GM13977 (cell line): ENCODE data around the gene STX8.

ENCODE experiments used
- DNase-seq: peaks from one replicate; pipeline ENCODE4 v3.0.0; 2012; ENCODE audit warnings: low spot score
- in situ Hi-C: fragments of 300-500 bp; cut with MboI; formaldehyde crosslinking; loops from one replicate; pipeline ENCODE4 v1.12.0; 2022; ENCODE audit warnings: low sequenced_read_pairs, low pct_unique_long_range_greater_than_20kb, mixed read lengths, inconsistent platforms; ENCODE audit not compliant: unreplicated experiment
- TF ChIP-seq, protein P1 (sequence below): IDR thresholded peaks from 2 replicates; pipeline ENCODE4 v1.5.1; 2012; ENCODE audit warnings: mild to moderate bottlenecking, control low read depth; ENCODE audit not compliant: insufficient read depth; ENCODE audit errors: extremely low read depth, missing control alignments

STX8 gene

DNA sequence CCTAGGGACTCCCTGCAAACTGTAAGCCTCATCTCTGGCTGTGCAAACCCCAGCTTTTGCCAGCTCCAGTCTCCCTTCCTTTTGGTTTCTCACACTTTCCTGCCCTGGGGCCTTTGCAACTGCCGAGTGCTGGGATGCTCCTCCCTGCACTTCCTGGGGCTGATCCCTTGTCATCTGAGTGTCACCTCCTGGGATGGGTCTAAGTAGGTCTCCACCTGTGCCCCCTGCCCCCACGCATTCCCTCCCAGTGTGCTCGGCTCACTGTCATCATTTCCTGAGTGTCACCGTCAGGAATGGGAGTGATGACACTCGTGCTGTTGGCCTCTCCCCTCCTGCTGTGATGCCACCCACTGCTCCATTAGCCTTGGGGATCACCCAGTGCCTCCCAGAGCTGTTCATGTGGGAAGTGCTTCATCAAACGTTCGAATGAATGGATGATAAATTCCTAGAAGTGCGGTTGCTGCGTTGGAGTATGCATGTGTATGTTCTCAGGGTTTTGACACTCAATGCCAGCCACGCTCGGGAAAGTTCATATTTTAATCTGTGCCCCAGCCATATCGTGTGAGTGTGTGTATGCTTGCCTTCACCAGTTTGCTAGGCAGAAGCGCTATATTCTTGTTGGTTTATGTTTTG is 364.4 kb downstream of the STX8 start:
- in situ Hi-C loops, result no loop called here
- TF ChIP-seq, protein P1, sequence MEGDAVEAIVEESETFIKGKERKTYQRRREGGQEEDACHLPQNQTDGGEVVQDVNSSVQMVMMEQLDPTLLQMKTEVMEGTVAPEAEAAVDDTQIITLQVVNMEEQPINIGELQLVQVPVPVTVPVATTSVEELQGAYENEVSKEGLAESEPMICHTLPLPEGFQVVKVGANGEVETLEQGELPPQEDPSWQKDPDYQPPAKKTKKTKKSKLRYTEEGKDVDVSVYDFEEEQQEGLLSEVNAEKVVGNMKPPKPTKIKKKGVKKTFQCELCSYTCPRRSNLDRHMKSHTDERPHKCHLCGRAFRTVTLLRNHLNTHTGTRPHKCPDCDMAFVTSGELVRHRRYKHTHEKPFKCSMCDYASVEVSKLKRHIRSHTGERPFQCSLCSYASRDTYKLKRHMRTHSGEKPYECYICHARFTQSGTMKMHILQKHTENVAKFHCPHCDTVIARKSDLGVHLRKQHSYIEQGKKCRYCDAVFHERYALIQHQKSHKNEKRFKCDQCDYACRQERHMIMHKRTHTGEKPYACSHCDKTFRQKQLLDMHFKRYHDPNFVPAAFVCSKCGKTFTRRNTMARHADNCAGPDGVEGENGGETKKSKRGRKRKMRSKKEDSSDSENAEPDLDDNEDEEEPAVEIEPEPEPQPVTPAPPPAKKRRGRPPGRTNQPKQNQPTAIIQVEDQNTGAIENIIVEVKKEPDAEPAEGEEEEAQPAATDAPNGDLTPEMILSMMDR, result no peak
- no peak for DNase-seq

DNA sequence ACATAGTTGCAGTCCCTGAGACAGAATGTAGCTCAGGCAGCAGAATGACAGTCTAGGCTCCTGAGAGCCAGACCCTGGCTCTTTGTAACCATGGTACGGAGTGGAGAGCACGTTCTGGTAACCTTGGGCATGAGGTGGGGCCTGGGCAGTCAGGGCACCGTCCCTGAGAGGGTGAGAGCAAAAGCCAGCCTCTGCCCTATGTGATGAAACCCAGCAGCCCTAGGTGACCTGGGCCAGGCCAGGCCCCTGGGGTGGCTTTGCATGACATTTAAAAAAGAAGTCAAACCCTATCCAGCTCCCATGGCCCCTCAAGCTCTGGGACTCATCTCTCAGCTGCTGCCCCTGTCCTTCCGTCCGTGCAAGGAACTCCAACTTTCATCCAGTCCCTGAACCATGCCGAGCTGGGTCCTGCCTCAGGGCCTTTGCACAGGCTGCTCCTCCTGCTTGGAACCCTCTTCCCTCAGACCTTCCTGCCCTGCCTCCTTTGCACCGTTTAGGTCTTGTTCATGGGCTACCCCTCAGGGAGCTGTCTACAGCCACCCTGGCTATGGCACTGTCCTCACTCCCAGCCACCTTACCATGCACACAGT is 365.7 kb downstream of the STX8 start:
- DNase-seq, result no peak
- in situ Hi-C loops, result no loop called here
- TF ChIP-seq, protein P1, result no peak

DNA sequence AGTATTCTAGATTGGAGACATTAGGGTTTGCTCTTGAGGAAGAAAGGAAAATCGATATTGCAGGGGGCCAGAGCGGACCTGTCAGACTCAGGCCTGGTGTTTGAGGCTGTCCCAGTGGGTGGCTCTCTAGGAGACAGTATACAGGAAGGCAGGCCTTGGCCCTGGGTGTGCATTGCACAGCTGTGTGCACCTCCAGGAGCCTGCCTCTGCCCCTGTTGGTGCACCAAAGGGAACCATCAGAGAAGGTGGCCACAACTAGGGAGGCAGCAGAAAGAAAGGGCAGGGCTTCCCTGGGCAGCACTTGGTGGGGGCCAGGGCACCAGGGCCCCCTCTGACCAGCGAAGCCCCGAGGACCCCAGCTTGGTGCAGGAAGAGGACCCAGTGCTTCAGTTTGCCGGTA is 366.3 kb downstream of the STX8 start:
- in situ Hi-C loops, result no loop called here
- no peak for DNase-seq
- TF ChIP-seq, protein P1, result no peak

DNA sequence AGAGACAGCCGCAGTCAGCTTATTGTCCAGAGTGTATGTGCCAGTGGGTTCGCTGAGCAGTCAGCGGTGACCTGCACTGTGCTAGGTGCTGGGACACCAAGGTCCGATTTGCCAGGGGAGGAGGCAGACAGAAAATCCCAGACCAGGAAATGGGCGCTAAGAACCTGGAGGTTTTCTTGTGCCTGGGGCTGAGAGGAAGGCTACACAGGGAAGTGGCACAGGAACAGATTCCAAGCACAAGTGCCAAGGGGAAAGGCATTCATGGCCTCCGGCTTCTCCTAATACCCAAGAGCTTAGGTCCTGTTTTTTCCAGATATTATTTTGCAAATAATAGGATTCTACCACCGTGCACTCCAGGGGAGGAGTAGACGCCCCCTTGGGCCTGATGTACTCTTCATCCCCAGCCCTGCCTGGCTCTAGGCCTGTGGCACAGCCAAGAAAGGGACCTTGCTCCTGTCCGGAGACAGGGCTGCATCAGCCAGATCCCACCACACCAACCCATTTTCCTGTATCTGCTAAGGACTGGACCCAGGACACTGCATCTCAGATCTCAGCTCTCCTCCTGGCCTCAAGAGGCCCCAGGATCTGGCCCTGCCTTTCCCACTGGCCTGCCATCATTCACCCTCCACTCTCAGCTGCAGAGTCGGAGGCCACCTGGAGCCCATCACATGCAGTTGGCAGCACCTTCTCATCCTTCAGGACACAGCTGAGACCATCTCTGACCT is 367.1 kb downstream of the STX8 start:
- DNase-seq, result no peak
- TF ChIP-seq, protein P1, result no peak
- in situ Hi-C loops, result no loop called here

DNA sequence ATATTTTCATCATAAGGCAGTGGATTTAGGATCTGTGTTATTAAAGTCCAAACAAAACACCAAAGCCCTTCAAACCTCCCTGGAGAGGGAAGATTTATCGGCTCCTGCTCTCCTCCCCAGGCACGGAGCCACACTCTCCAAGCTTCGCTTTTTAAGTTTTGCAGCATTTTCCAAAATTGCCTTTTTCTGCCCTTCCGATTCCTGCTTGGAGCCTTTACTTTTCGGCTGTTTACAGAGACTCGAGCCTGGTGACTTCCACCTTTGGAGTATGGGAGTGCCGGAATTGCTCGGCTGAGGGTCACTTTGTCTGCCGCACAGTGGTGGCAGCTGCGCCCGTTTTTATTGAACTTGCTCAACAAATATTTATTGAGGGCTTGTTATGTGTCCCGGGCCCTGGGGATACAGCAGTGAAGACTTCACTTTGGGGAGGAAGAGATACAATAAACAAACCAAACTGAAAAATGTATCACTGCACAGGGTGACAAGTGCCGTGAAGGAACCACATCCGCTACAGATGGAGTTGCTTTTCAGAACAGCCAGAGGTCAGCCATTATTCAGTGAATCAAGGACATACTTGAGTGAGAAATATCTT is 368.8 kb downstream of the STX8 start:
- DNase-seq, result no peak
- TF ChIP-seq, protein P1, result no peak

DNA sequence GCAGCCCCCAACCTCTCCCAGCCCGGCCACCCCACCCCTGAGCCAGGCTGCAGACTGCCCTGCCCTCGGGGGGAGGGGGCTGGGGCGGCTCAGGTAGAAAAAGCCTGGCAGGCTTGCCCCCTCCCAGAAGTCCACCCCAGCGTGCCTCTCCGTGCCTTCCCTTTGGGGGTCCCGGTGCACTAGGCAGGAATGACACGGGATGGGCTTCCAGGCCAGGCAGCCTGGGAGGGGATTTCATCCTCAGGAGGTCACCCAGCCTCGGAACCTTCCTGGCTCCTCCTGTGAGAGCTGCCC is 369.3 kb downstream of the STX8 start:
- TF ChIP-seq, protein P1, result no peak
- no peak for DNase-seq
- in situ Hi-C loops, result no loop called here

More for the DNA sequence above, 368.8 kb downstream of the STX8 start:
- in situ Hi-C loops, result no loop called here
